Stimulated activated CD8-positive, alpha-beta memory T cell treated with anti-CD3 and anti-CD28 coated beads, Interleukin-15, amount 100 ng/mL, for 24 hours (primary cell): Measurements from ENCODE around the gene PIAS2.
"Not testable (repeated sequence)": the region's sequence is repeated elsewhere in the genome, so short reads cannot be mapped to it uniquely, and the experiment has no call there.

Experiments
- DNase-seq: peaks from one replicate; pipeline ENCODE4 v3.0.0-alpha.2; 2020; ENCODE audit warnings: low read depth

The PIAS2 gene

DNA sequence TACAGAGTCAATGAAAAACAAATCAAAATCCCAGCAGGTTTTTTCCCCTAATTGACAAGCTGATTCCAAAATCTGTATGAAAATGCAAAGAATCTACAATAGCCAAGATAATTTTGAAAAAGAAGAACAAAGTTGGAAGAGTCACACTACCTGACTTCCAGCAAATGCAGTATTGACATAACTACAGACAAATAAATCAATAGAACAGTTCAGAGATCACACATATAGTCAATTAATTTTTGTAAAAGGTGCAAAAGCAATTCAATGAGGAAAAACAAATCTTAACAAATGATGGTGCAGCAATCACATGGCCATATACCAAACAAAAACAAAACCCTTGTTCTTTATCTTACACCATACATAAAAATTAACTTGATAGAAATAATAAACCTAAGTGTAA, 85.9 kb downstream of the PIAS2 start:
- no peak for DNase-seq

GRCh38 chr18:46830633-46831032, 86.7 kb downstream of the PIAS2 start:
- DNase-seq = no peak

DNA sequence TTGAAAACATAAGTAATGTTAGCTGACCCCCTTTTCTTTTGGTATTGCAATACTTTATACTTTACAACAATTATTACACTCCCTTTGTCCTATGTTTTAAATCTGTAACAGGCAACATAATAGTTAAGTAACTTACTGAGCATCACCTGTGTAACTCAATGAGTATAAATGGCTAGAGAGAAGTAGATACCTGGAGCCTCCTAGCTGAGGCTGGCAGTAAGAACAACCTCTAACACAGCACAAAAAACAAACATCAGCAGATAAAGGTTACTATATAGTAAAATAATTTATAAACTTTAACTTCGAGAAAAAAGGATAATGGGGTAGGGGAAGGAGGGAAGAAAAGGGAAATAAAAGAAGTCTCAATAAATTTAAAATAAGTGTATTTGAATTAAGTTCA, 87.4 kb downstream of the PIAS2 start:
- no peak for DNase-seq

- no peak for DNase-seq
Measured at GRCh38 chr18:46829531-46829930, 87.8 kb downstream of the PIAS2 start.

GRCh38 chr18:46821856-46822711, 95.2 kb downstream of the PIAS2 start:
- no peak for DNase-seq

DNA sequence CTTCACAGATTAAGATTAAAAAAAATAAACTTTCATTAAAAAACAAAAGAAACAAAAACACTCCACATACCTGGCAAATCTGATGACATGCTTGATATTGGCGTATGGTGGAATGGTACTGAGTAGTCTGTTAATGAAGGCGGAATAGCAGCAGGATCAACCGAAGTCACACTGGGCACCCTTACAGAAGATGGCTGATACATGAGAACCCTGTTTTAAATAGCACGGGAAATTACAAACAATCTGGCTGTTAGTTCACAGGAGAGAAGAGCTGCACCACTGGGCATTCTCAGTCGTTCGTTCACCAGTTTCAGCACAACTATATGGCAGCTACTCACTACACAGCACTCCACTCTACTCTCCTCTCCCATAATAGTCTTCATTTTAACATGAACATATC, 96.4 kb downstream of the PIAS2 start:
- no peak for DNase-seq

GRCh38 chr18:46815661-46816060, 101.6 kb downstream of the PIAS2 start:
- DNase-seq = no peak

DNA sequence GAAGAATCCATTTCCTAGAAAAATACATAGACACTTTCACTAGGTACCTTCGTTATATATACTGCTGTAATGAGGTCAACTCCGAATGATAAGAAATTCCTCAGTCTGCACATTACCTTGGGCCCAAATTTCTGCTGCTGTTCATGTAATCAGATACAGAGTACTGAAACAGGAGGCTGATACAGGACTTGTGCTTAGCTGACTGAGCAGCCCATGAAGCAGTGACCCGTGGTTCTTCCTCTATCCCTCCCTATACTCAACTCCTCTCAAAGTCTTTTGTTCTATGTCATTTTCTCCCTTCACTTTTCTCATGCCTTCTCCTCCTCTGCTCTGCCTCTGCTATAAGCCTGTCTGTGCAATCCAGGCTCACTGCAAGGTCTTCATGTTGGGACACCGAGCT, 102.9 kb downstream of the PIAS2 start:
- no peak for DNase-seq

DNA sequence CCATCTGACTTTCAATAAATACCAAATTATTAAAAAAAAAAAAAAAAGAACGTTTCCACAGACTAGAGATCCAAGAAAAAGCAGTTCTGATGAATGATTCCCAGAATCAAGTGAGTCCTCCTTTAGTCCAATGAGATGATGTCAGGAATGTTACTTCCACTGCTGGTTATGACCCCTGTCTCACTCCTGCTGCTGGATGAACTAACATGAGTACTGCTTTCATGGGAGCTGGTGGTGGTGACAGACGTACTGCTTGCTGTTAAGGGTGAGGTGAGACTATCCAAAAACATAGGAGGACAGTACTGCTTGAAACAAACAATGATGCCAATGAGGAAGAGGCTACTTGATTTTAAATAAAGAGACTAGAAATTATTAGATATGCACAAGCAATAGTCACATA, 105.0 kb downstream of the PIAS2 start:
- DNase-seq = no peak

- no peak for DNase-seq
Measured at GRCh38 chr18:46810481-46811000, 106.8 kb downstream of the PIAS2 start.

GRCh38 chr18:46809145-46809544, 108.2 kb downstream of the PIAS2 start:
- DNase-seq = no peak

DNA sequence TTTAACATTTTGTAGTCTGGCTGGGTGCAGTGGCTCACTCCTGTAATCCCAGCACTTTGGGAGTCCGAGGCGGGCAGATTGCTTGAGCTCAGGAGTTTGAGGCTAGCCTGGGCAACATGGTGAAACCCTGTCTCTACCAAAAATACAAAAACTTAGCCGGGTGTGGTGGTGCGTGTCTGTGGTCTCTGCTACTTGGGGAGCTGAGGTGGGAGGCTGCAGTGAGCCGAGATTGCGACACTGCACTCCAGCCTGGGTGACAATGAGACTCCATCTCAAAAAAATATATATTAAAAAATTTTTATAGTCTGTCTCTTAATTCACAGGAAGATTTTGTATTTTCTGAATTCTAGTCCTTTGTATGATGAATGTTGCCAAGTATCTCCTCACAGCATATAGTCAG, 121.4 kb downstream of the PIAS2 start:
- DNase-seq = not testable (repeated sequence)

- DNase-seq = no peak
Measured at GRCh38 chr18:46794607-46795006, 122.7 kb downstream of the PIAS2 start.

DNA sequence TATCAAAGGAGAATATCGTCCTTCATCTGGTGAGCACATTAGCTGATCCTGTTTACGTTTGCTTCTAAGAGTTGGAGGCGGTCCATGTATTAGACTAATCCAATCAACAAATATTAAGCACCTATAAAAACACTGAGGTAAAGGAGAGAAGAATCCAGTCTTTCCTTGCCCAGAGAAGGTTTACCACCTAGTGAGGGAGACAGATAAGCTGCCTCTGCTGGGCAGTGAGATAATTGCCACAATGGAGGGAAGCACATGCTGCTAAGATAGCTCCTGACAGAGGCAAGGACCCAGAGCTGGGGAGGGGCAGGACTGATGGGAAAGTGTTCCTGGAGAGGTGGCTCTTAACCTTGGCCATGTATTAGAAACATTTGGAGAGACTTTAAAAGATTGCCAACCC, 123.7 kb downstream of the PIAS2 start:
- DNase-seq = no peak

DNA sequence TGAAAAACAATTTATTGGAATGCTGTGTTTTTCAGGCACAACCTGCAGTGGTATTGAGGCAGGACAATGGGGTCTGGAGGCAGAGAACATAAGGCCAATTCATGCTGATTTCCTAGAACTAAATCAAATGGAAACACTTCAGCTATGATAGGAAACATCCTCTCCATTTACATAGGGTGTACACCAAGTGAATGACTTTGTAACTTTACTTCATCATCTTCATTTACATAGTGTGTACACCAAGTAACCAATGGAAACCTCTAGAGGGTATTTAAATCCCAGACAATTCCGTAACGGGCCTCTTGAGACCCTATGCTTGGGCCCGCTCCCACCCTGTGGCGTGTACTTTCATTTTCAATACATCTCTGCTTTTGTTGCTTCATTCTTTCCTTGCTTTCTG, 128.2 kb downstream of the PIAS2 start:
- no peak for DNase-seq

- no peak for DNase-seq
Measured at GRCh38 chr18:46787674-46788073, 129.6 kb downstream of the PIAS2 start.

- no peak for DNase-seq
Measured at GRCh38 chr18:46772357-46772756, 144.9 kb downstream of the PIAS2 start.

- DNase-seq = no peak
Measured at GRCh38 chr18:46771141-46771540, 146.2 kb downstream of the PIAS2 start.

DNA sequence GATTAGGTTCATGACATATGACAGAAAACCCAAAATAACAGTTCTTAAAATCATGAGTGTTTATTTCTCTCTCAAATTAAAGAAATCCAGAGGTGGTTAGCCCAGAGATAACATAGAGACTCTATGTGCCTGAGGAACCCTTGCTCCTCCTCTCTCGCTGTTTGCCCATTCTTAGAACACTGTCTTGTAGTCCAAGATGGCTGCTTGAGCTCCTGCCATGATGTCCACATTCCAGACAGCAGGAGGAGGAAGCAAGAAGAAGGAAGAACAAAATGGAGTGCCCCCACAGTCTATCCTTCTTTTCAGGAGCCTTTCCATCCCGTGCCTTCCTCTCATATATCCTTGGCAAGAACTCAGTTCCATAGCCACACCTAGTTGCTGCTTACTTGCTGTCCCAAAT, 146.6 kb downstream of the PIAS2 start:
- DNase-seq = no peak

DNA sequence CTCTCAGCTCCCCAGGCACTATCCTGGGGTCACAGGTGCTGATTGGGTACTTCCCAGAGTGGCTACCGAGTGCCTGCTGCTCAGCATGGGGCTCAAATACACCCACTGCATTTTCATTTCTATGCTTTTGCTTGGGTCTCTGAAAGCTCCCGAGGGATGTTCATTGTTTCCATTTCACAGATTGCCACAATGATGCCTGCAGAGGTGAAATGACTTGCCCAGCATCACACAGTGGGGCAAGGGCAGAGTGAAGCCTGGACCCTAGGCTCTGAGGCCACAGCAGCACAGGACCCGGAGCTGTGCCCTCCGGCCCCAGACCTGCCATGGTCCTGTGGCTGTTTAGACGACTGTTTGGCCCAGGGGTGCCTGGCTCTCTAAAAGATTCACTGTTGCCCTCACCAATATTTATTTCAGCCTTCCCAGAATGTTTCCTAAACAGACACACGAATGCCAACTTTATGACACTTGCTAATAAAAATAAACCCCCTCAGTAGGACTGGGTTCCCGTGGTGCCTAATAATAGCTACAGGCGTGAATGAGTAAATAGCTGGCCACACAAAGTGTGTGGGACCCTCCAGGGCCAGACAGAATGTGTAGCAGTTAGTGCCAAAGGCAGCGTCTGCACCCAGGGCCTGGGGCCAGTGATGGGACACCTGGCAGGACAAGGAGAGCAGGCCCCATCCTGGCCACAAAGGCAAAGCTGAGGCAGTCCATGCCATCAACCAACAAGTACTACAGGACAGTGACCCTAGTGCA, 149.0 kb downstream of the PIAS2 start:
- DNase-seq = no peak

DNA sequence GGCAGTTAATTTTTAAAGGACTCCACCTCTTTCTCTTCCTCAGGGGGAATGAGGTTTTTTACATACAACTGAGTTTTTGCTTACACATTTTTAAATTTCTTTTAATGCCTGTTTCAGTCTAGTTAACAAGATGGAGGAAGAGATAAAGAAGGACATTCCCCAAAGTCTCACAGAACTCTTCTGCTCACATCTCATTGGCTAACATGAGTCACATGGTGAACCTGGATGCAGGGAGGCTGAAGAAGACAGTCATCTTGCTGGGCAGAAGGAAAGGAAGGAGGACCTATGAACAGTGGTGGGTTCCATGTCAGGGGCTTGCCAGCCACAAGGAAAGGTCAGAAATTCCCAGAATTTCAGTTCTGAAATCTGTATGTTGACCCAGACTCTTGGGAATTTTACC, 150.1 kb downstream of the PIAS2 start:
- DNase-seq = no peak

DNA sequence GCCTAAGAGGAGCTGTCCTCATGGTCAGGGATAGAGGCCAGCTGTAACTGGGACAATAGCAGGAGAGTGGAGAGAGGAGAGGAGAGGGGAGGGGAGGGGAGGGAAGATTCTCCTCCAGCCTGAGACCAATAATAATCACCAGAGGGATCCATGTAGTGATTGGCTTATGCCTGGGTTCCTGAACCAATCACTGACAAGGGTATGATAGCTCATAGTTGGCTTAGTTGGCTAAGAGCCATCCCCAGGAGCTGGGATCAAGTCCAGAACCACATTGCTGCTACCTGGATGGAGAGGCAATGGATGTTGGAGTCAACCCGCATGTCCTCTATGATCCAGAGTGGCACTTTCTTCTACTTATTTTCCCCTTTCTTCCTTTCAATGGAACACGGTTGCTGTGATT, 152.7 kb downstream of the PIAS2 start:
- no peak for DNase-seq

- no peak for DNase-seq
Measured at GRCh38 chr18:46761059-46761769, 156.1 kb downstream of the PIAS2 start.
